Measurements from ENCODE around the gene TBL1XR1. TPM values are rescaled to one million over a fixed set of nuclear protein-coding genes. Genes with fewer than 3 reads are reported as not detected.
A peak's percentile ranks its signal among the peaks of the same experiment; 100 is the strongest.

TBL1XR1 gene
- total RNA-seq, 6 experiments from 2014 or later: 32.6 to 80.6 (median 56.2) TPM

- no peak for ATAC-seq
- Histone ChIP-seq H3K4me3 (no peak overlapping the region), H3K36me3 (no peaks in the 10 kb centered on the region), H3K27ac (no peak overlapping the region), H3K4me1 (peaks cover 0 to 19% (median 0%) of the 10 kb centered on the region in 4 donors), H3K9me3 (no peaks in the 10 kb centered on the region), H3K27me3 (no peaks in the 10 kb centered on the region)
- DNase-seq: no peak
- 54% methylated on average over 2 of the region's 4 CpGs for WGBS (ENCODE audit: insufficient coverage, low coverage, low lambda C conversion rate, missing lambda C conversion rate)
- no peak for TF ChIP-seq CTCF (IDR thresholded peaks at IDR 0.05)
- TF ChIP-seq POLR2A (IDR thresholded peaks at IDR 0.05): no peak
- intact Hi-C loops (cut with DNase I): no loop called here
Measured at GRCh38 chr3:177111541-177111949, 85.7 kb downstream of the TBL1XR1 start.

- H3K27ac ChIP-seq: no peak overlapping the region
- no peaks in the 10 kb centered on the region for H3K9me3 ChIP-seq
- no peaks in the 10 kb centered on the region for H3K27me3 ChIP-seq
- peaks cover 0 to 25% (median 3%) of the 10 kb centered on the region in 4 donors for H3K4me1 ChIP-seq
- DNase-seq (no peak), ATAC-seq (peak in 1 of 4 donors; percentile 25)
- 60% methylated on average over 3 of the region's 3 CpGs for WGBS (ENCODE audit: insufficient coverage, low coverage, low lambda C conversion rate, missing lambda C conversion rate)
- H3K36me3 ChIP-seq: no peaks in the 10 kb centered on the region
- intact Hi-C loops (cut with DNase I): no loop called here
- no peak overlapping the region for H3K4me3 ChIP-seq
- TF ChIP-seq CTCF (IDR thresholded peaks at IDR 0.05) (no peak), POLR2A (IDR thresholded peaks at IDR 0.05) (no peak)
Measured at GRCh38 chr3:177110895-177111294, 86.4 kb downstream of the TBL1XR1 start.

GRCh38 chr3:177110386-177110785 is 86.9 kb downstream of the TBL1XR1 start:
- intact Hi-C loops (cut with DNase I): no loop called here
- Histone ChIP-seq H3K4me1 (peaks cover 0 to 29% (median 3%) of the 10 kb centered on the region in 4 donors), H3K4me3 (no peak overlapping the region), H3K9me3 (no peaks in the 10 kb centered on the region), H3K36me3 (no peaks in the 10 kb centered on the region), H3K27ac (no peak overlapping the region), H3K27me3 (no peaks in the 10 kb centered on the region)
- ATAC-seq: no peak
- TF ChIP-seq CTCF (IDR thresholded peaks at IDR 0.05) (no peak), POLR2A (IDR thresholded peaks at IDR 0.05) (no peak)
- WGBS (ENCODE audit: insufficient coverage, low coverage, low lambda C conversion rate, missing lambda C conversion rate): 71% methylated on average over 2 of the region's 2 CpGs
- no peak for DNase-seq

- intact Hi-C loops (cut with DNase I): no loop called here
- peaks cover 0 to 35% (median 4%) of the 10 kb centered on the region in 4 donors for H3K4me1 ChIP-seq
Measured at GRCh38 chr3:177109688-177110330, 87.5 kb downstream of the TBL1XR1 start.

More at GRCh38 chr3:177109688-177110330, 87.5 kb downstream of the TBL1XR1 start:
- 45% methylated on average over 5 of the region's 5 CpGs for WGBS (ENCODE audit: insufficient coverage, low coverage, low lambda C conversion rate, missing lambda C conversion rate)
- no peak overlapping the region for H3K27ac ChIP-seq
- DNase-seq (no peak), ATAC-seq (peak in 2 of 4 donors; percentile 8 to 33)
- no peaks in the 10 kb centered on the region for H3K9me3 ChIP-seq
- no peak overlapping the region for H3K4me3 ChIP-seq
- TF ChIP-seq POLR2A (IDR thresholded peaks at IDR 0.05) (no peak), CTCF (IDR thresholded peaks at IDR 0.05) (no peak)
- H3K27me3 ChIP-seq: no peaks in the 10 kb centered on the region
- H3K36me3 ChIP-seq: no peaks in the 10 kb centered on the region
